GM23338 (cell line): ENCODE data around the gene FNDC3B. TPM values are rescaled to one million over a fixed set of nuclear protein-coding genes. Genes with fewer than 3 reads are reported as not detected.

ENCODE experiments used
- ATAC-seq: fragments of 200-7000 bp; cut with Tn5 transposase; 3 replicates; pipeline ENCODE4 v1.9.1; 2020
- DNase-seq: peaks from one replicate; pipeline ENCODE4 v3.0.0-alpha.2; 2015; ENCODE audit warnings: low spot score
- H2AFZ ChIP-seq: fragments of 200-600 bp; sonication (generic); 2 replicates; pipeline ENCODE4 v1.8.0; 2016; ENCODE audit warnings: antibody characterized with exemption, mild to moderate bottlenecking, moderate library complexity
- H3F3A ChIP-seq: fragments of 200-600 bp; sonication (generic); replicated peaks from 2 replicates; pipeline ENCODE4 v1.8.0; 2017; ENCODE audit warnings: antibody characterized with exemption, mixed run types, low read depth
- H3K27ac ChIP-seq: fragments of 200-600 bp; sonication (generic); 2 replicates; pipeline ENCODE4 v1.6.1; 2016; ENCODE audit warnings: low read depth
- H3K27me3 ChIP-seq: fragments of 200-600 bp; sonication (generic); 2 replicates; pipeline ENCODE4 v1.8.0; 2016; ENCODE audit warnings: mild to moderate bottlenecking, mixed run types, moderate library complexity; ENCODE audit not compliant: insufficient read depth
- H3K36me3 ChIP-seq: fragments of 200-600 bp; sonication (generic); 2 replicates; pipeline ENCODE4 v1.8.0; 2016; ENCODE audit warnings: mild to moderate bottlenecking; ENCODE audit not compliant: insufficient read depth
- H3K4me1 ChIP-seq: fragments of 200-600 bp; sonication (generic); 2 replicates; pipeline ENCODE4 v1.8.0; 2016; ENCODE audit warnings: mild to moderate bottlenecking, moderate library complexity; ENCODE audit not compliant: insufficient read depth
- H3K4me2 ChIP-seq: fragments of 200-600 bp; sonication (generic); 2 replicates; pipeline ENCODE4 v1.7.1; 2017; ENCODE audit warnings: mixed run types
- H3K4me3 ChIP-seq: fragments of 200-600 bp; sonication (generic); 2 replicates; pipeline ENCODE4 v1.6.1; 2016; ENCODE audit warnings: mixed run types
- H3K79me2 ChIP-seq: fragments of 200-600 bp; sonication (generic); replicated peaks from 2 replicates; pipeline ENCODE4 v1.8.0; 2017; ENCODE audit warnings: mild to moderate bottlenecking; ENCODE audit not compliant: insufficient read depth
- H3K9me2 ChIP-seq: fragments of 200-600 bp; sonication (generic); 2 replicates; pipeline ENCODE4 v1.8.0; 2017; ENCODE audit not compliant: insufficient read depth
- H4K20me1 ChIP-seq: fragments of 200-600 bp; sonication (generic); replicated peaks from 2 replicates; pipeline ENCODE4 v1.8.0; 2017; ENCODE audit warnings: mild to moderate bottlenecking; ENCODE audit not compliant: insufficient read depth
- H3K27ac Mint-ChIP-seq: 2 replicates; pipeline ENCODE4 v1.8.0; 2020; ENCODE audit warnings: inconsistent platforms, mild to moderate bottlenecking, moderate library complexity, mixed read lengths
- H3K27me3 Mint-ChIP-seq: 3 replicates; pipeline ENCODE4 v1.8.0; 2022; ENCODE audit warnings: low read depth, mild to moderate bottlenecking, moderate library complexity, mixed read lengths, inconsistent platforms; ENCODE audit not compliant: insufficient read depth, poor library complexity
- H3K36me3 Mint-ChIP-seq: 3 replicates; pipeline ENCODE4 v1.8.0; 2021; ENCODE audit warnings: low read depth, mild to moderate bottlenecking, inconsistent platforms, moderate library complexity, mixed read lengths
- H3K4me1 Mint-ChIP-seq: 3 replicates; pipeline ENCODE4 v1.8.0; 2020; ENCODE audit warnings: mild to moderate bottlenecking, inconsistent platforms, mixed read lengths
- H3K4me3 Mint-ChIP-seq: 3 replicates; pipeline ENCODE4 v1.8.0; 2021; ENCODE audit warnings: moderate library complexity, mild to moderate bottlenecking, inconsistent platforms, mixed read lengths
- H3K9me3 Mint-ChIP-seq: 3 replicates; pipeline ENCODE4 v1.8.0; 2020; ENCODE audit warnings: moderate library complexity, mild to moderate bottlenecking, inconsistent platforms, mixed read lengths
- CREB1 ChIP-seq: fragments of 250-450 bp; sonication (Bioruptor Pico); IDR thresholded peaks from 2 replicates; pipeline ENCODE4 v1.5.0; 2020; ENCODE audit warnings: low read depth, mild to moderate bottlenecking, moderate library complexity
- EZH2 ChIP-seq: fragments of 200-600 bp; sonication (generic); IDR thresholded peaks from one replicate; pipeline ENCODE4 v1.8.0; 2017; ENCODE audit warnings: antibody characterized with exemption, mild to moderate bottlenecking, low read depth; ENCODE audit not compliant: unreplicated experiment
- EZH2phosphoT487 ChIP-seq: fragments of 200-600 bp; sonication (generic); IDR thresholded peaks from one replicate; pipeline ENCODE4 v1.8.1; 2018; ENCODE audit warnings: antibody characterized with exemption; ENCODE audit not compliant: unreplicated experiment
- JUNB ChIP-seq: IDR thresholded peaks from one replicate; pipeline ENCODE4 v1.6.1; 2016; ENCODE audit warnings: antibody characterized with exemption; ENCODE audit not compliant: unreplicated experiment
- NANOG ChIP-seq: IDR thresholded peaks from 2 replicates; pipeline ENCODE4 v1.6.1; 2016; ENCODE audit warnings: antibody characterized with exemption, borderline replicate concordance
- POLR2AphosphoS5 ChIP-seq: IDR thresholded peaks from 2 replicates; pipeline ENCODE4 v1.6.1; 2016; ENCODE audit warnings: antibody characterized with exemption, low read depth
- STAT1 ChIP-seq: IDR thresholded peaks from one replicate; pipeline ENCODE4 v1.6.1; 2016; ENCODE audit warnings: antibody characterized with exemption; ENCODE audit not compliant: unreplicated experiment
- ZNF114 ChIP-seq: fragments of 250-450 bp; sonication (Bioruptor Pico); IDR thresholded peaks from 2 replicates; pipeline ENCODE4 v1.5.0; 2020; ENCODE audit warnings: mild to moderate bottlenecking, moderate library complexity
- ZNF331 ChIP-seq: fragments of 250-450 bp; sonication (Bioruptor Pico); IDR thresholded peaks from 2 replicates; pipeline ENCODE4 v1.5.0; 2020; ENCODE audit warnings: low read depth, mild to moderate bottlenecking, moderate library complexity
- ZNF462 ChIP-seq: fragments of 250-450 bp; sonication (Bioruptor Pico); IDR thresholded peaks from 2 replicates; pipeline ENCODE4 v1.5.0; 2020; ENCODE audit warnings: mild to moderate bottlenecking, moderate library complexity
- polyA plus RNA-seq: library from polyadenylated mRNA; unstranded; fragments of >200 nt; fragmentation: Nextera tagmentation; extraction: Ambion mirVana; gene quantifications from 2 replicates; pipeline ENCODE4 v1.2.1, GENCODE V29; 2016
- total RNA-seq: library from RNA; depleted of rRNA; stranded (reverse); fragments of >200 nt; shearing (Covaris generic); gene quantifications from 2 replicates; pipeline ENCODE4 v1.2.3, GENCODE V29; 2014
- TF ChIP-seq, protein P1 (sequence below): IDR thresholded peaks from 2 replicates; pipeline ENCODE4 v1.6.1; 2016; ENCODE audit warnings: antibody characterized with exemption
- TF ChIP-seq, protein P2 (sequence below): IDR thresholded peaks from one replicate; pipeline ENCODE4 v1.6.1; 2018; ENCODE audit warnings: antibody characterized with exemption; ENCODE audit not compliant: unreplicated experiment
- TF ChIP-seq, protein P3 (sequence below), 2 experiments: fragments of 200-600 bp in 1 of 2; sonication (generic) in 1 of 2; conservative IDR thresholded peaks; 2 replicates each; pipeline versions ENCODE4 v1.5.1 to v1.6.1; 2016 to 2017; ENCODE audit warnings: antibody characterized with exemption in 2 of 2, low read depth in 2 of 2, mild to moderate bottlenecking in 2 of 2, moderate library complexity in 1 of 2

Gene FNDC3B
- total and polyA plus RNA-seq, 2 experiments from 2014 or later = 19.1 to 55.4 TPM

GRCh38 chr3:172167892-172168648 lies 128.7 kb downstream of the FNDC3B start:
- Histone ChIP-seq H3K79me2 (peaks cover 81% of the 10 kb centered on the region), H4K20me1 (no peaks in the 10 kb centered on the region), H3K27me3 (no peaks in the 10 kb centered on the region), H3K4me2 (no peak overlapping the region), H3K4me3 (no peak overlapping the region), H3K9me2 (no peaks in the 10 kb centered on the region), H3K4me1 (peaks cover 45% of the 10 kb centered on the region), H3F3A (no peaks in the 10 kb centered on the region), H3K36me3 (no peaks in the 10 kb centered on the region), H2AFZ (no peak overlapping the region), H3K27ac (peak overlapping the region; percentile 17; the same call in 1 of the 2 replicates)
- Mint-ChIP-seq H3K4me3 (no peak overlapping the region), H3K9me3 (no peaks in the 10 kb centered on the region), H3K4me1 (peaks cover 59% of the 10 kb centered on the region), H3K36me3 (no peaks in the 10 kb centered on the region), H3K27ac (no peak overlapping the region; the same call in 1 of the 2 replicates), H3K27me3 (peaks cover 6% of the 10 kb centered on the region)
- ATAC-seq = no peak
- TF ChIP-seq ZNF114 (CRISPR knock-in tag) = no peak
- TF ChIP-seq ZNF462 (CRISPR knock-in tag) = no peak
- TF ChIP-seq STAT1 = no peak
- no peak for TF ChIP-seq EZH2phosphoT487
- TF ChIP-seq, protein P1, sequence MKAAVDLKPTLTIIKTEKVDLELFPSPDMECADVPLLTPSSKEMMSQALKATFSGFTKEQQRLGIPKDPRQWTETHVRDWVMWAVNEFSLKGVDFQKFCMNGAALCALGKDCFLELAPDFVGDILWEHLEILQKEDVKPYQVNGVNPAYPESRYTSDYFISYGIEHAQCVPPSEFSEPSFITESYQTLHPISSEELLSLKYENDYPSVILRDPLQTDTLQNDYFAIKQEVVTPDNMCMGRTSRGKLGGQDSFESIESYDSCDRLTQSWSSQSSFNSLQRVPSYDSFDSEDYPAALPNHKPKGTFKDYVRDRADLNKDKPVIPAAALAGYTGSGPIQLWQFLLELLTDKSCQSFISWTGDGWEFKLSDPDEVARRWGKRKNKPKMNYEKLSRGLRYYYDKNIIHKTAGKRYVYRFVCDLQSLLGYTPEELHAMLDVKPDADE = no peak
- no peak for TF ChIP-seq NANOG
- TF ChIP-seq CREB1 (CRISPR knock-in tag) = no peak
- no peak for TF ChIP-seq ZNF331 (CRISPR knock-in tag)
- TF ChIP-seq, protein P2, sequence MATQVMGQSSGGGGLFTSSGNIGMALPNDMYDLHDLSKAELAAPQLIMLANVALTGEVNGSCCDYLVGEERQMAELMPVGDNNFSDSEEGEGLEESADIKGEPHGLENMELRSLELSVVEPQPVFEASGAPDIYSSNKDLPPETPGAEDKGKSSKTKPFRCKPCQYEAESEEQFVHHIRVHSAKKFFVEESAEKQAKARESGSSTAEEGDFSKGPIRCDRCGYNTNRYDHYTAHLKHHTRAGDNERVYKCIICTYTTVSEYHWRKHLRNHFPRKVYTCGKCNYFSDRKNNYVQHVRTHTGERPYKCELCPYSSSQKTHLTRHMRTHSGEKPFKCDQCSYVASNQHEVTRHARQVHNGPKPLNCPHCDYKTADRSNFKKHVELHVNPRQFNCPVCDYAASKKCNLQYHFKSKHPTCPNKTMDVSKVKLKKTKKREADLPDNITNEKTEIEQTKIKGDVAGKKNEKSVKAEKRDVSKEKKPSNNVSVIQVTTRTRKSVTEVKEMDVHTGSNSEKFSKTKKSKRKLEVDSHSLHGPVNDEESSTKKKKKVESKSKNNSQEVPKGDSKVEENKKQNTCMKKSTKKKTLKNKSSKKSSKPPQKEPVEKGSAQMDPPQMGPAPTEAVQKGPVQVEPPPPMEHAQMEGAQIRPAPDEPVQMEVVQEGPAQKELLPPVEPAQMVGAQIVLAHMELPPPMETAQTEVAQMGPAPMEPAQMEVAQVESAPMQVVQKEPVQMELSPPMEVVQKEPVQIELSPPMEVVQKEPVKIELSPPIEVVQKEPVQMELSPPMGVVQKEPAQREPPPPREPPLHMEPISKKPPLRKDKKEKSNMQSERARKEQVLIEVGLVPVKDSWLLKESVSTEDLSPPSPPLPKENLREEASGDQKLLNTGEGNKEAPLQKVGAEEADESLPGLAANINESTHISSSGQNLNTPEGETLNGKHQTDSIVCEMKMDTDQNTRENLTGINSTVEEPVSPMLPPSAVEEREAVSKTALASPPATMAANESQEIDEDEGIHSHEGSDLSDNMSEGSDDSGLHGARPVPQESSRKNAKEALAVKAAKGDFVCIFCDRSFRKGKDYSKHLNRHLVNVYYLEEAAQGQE = no peak
- TF ChIP-seq, protein P3, sequence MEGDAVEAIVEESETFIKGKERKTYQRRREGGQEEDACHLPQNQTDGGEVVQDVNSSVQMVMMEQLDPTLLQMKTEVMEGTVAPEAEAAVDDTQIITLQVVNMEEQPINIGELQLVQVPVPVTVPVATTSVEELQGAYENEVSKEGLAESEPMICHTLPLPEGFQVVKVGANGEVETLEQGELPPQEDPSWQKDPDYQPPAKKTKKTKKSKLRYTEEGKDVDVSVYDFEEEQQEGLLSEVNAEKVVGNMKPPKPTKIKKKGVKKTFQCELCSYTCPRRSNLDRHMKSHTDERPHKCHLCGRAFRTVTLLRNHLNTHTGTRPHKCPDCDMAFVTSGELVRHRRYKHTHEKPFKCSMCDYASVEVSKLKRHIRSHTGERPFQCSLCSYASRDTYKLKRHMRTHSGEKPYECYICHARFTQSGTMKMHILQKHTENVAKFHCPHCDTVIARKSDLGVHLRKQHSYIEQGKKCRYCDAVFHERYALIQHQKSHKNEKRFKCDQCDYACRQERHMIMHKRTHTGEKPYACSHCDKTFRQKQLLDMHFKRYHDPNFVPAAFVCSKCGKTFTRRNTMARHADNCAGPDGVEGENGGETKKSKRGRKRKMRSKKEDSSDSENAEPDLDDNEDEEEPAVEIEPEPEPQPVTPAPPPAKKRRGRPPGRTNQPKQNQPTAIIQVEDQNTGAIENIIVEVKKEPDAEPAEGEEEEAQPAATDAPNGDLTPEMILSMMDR (conservative IDR thresholded peaks at IDR 0.05; ENCODE audit: low read depth in 2 of 2) = no peak
- no peak for TF ChIP-seq POLR2AphosphoS5
- no peak for TF ChIP-seq EZH2
- no peak for TF ChIP-seq JUNB
- DNase-seq = no peak
